ENCODE measurements around the gene MOB3C.

MOB3C gene

GRCh38 chr1:46607345-46608130 is 9.1 kb downstream of the MOB3C start:
- in situ Hi-C loops (cut with MboI; ENCODE audit: low sequenced_read_pairs), result no loop called here

DNA sequence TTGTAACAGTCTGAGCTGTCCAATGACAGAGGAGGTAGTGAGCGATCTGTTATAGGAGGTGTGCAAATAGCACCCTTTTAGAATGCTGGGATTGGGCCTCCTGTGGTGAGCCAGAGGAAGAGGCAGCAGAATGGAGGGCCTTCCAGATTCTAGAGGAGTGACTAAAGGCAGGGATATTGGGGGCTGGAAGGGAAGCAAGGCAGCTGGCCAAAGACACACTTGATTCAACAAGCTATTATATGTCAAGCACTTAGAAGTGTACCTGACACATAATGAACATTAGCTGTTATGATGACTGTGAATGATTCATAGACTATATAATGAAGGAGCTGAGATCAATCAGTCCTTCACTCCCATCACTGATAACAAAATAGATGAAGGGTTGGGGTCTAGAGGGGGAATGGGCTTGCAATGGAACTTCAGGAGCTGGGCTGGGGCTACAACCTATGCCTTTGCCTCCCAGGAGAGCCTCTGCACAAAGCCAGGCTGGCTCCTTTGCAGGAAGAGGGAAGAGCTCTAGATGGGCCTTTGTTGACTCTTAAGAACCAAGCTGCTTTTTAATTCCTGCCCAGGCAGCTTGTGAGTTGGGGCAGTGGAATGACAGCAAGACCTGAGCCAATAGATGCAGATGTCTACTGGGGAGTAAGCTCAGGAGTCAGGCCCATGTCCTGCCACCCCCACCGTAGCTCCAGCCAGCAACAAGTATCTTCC is 10.2 kb downstream of the MOB3C start:
- in situ Hi-C loops (cut with MboI; ENCODE audit: low sequenced_read_pairs), result no loop called here

DNA sequence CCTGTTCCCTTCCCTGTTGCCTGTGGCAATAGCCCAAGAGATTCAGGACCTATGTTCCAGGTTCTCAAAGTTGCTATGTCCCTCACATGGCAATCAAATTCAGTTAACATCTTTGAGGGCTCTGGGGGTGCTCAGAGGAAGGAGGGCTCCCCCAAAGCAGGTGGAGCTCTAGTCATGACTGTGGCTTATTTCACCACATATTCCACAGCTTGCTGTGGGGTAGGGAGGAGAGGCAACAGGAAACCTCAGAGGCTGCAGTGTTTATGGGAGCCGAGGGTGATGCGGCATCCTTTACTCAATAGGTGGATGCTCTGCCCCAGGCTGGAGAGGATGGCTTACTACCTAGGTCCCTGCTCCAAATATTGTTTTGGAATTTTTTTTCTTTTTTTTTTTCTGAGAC is 11.4 kb downstream of the MOB3C start:
- in situ Hi-C loops (cut with MboI; ENCODE audit: low sequenced_read_pairs), result no loop called here

DNA sequence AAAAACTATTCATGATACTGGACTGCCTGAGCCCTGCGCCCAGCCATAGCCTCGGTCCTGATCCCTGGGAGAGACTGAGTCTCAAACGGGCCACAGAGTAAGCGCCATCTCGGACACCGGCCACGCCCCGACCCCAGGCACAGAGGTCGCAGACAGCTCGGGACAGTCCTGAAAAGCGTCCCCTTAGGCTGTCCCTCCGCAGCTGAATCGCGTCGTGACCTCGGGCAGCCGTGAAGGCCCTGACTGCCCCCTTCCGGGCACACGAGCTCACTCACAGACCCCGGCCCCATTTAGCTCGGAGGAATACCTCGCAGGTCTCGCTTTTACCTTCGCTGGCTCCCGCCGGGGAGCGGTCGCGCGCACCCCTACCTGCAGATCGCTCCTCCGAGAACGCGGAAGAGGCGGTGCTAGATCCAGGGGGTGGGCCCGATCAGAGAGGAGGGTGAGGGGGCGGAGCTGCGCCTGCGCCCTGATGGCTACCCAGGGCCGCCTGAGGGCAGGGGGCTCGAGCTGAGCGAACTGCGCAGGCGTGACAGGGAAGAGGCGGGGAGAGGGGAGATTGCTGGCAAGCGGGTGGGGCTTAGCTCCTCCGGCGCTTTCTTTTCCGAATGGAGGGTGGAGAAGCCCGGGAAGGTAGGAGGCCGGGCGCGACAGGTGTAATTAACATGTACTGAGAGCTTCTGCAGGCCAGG is 12.6 kb downstream of the MOB3C start, which contains the start of gene MKNK1:
Gene MKNK1 (minus strand): TSS at position 411 of the 692 bp plus-strand sequence. CDS start 20,941 bp downstream, outside the sequence.
- in situ Hi-C loops (cut with MboI; ENCODE audit: low sequenced_read_pairs), result no loop called here

GRCh38 chr1:46603481-46603857 is 13.1 kb downstream of the MOB3C start:
- in situ Hi-C loops (cut with MboI; ENCODE audit: low sequenced_read_pairs), result no loop called here

- in situ Hi-C loops (cut with MboI; ENCODE audit: low sequenced_read_pairs), result no loop called here
These were observed 15.2 kb downstream of the MOB3C start for GRCh38 chr1:46601257-46602007.

- in situ Hi-C loops (cut with MboI; ENCODE audit: low sequenced_read_pairs), result no loop called here
These were observed 17.3 kb downstream of the MOB3C start for GRCh38 chr1:46599059-46599970.

- in situ Hi-C loops (cut with MboI; ENCODE audit: low sequenced_read_pairs), result no loop called here
These were observed 19.8 kb downstream of the MOB3C start for GRCh38 chr1:46596846-46597245.

- in situ Hi-C loops (cut with MboI; ENCODE audit: low sequenced_read_pairs), result no loop called here
These were observed 20.6 kb downstream of the MOB3C start for GRCh38 chr1:46596036-46596435.

DNA sequence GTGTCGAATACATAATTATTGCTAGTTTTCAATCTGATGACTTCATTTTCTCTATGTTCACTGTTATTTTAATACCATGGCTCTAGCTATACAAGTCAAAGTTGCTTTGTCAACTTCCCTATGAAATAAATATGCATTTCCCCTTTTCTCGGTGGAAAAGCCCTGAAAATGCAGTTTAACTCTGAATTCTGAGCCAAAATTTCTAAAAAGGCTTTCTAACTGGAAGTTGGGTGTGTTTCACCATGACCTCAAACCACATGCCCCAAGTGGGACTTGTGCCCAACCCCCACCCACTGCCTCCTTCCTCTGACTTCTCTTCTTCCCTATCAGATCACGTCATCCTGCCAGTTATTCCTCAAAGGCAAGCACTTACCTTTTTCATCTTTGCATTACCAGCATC is 21.5 kb downstream of the MOB3C start:
- in situ Hi-C loops (cut with MboI; ENCODE audit: low sequenced_read_pairs), result no loop called here

DNA sequence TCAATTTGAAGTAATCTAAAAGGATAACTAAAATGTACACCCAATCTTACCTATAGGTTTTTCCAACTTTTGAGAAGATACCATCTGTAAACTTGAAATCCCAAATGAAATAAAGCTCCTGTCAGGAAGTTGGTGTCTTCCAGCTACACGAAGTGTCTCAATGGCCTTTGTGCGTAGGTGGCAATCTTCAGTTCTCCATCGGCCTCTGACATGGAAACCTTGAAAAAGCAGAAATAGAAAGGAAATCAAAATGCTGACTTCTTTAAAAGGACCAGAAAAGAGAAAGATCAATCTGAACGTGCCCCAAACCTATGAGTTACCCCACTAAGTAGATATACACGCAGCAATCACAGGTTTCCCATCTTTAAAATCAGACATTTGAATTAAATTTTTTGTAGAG is 22.5 kb downstream of the MOB3C start:
- in situ Hi-C loops (cut with MboI; ENCODE audit: low sequenced_read_pairs), result no loop called here

- in situ Hi-C loops (cut with MboI; ENCODE audit: low sequenced_read_pairs), result no loop called here
These were observed 23.8 kb downstream of the MOB3C start for GRCh38 chr1:46592823-46593222.

DNA sequence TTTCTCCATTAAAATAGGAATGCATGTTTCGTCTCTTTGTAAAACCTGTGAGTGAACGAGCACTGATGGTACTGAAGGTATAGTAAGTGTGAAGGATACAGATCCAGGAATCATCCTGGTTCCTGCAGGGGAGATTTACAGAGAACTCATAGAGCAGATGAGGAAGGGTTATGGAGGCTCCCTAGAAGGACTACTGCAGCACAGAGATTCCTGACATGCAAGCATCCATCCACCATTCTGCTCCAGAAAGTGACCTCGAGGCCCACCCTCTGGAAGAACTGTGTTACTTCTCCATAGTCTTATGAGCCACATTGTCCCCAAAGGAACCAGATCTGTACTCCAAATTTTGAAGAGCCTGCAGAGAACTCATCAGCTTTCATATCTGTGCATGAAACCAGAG is 27.1 kb downstream of the MOB3C start:
- in situ Hi-C loops (cut with MboI; ENCODE audit: low sequenced_read_pairs), result no loop called here

- in situ Hi-C loops (cut with MboI; ENCODE audit: low sequenced_read_pairs), result no loop called here
These were observed 29.5 kb downstream of the MOB3C start for GRCh38 chr1:46587069-46587468.

- in situ Hi-C loops (cut with MboI; ENCODE audit: low sequenced_read_pairs), result no loop called here
These were observed 31.2 kb downstream of the MOB3C start for GRCh38 chr1:46585312-46585938.

DNA sequence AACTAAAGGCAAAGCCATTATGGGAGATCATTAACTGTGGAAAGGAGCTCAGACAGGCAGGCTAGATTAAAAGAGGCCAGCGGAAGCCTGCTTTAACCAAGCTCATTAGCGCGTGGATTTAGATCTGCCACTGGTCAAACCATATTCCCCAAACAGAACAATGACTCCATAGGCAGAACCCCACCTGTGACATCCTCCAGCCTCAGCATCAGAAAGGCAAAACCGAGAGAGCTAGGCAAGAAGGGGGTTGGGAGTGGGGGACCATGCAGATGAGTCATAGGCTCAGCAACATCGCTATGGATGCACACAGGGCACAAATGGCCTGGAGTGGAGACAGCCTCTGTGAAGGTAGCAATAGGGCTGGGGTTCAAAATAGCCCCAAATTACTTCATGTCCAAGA is 33.1 kb downstream of the MOB3C start:
- in situ Hi-C loops (cut with MboI; ENCODE audit: low sequenced_read_pairs), result no loop called here

GRCh38 chr1:46582972-46583371 is 33.6 kb downstream of the MOB3C start:
- in situ Hi-C loops (cut with MboI; ENCODE audit: low sequenced_read_pairs), result no loop called here

- in situ Hi-C loops (cut with MboI; ENCODE audit: low sequenced_read_pairs), result no loop called here
These were observed 34.7 kb downstream of the MOB3C start for GRCh38 chr1:46581681-46582455.

Measured in HL-60/S4 (cell line).